GM20000 (cell line): ENCODE data around the gene DDX47.

Experiments
- DNase-seq: peaks from one replicate; pipeline ENCODE4 v3.0.0; 2012; ENCODE audit warnings: low spot score
- CTCF ChIP-seq: IDR thresholded peaks from 2 replicates; pipeline ENCODE4 v1.5.1; 2012; ENCODE audit warnings: mild to moderate bottlenecking, control low read depth; ENCODE audit errors: extremely low read depth, missing control alignments

Gene DDX47

DNA sequence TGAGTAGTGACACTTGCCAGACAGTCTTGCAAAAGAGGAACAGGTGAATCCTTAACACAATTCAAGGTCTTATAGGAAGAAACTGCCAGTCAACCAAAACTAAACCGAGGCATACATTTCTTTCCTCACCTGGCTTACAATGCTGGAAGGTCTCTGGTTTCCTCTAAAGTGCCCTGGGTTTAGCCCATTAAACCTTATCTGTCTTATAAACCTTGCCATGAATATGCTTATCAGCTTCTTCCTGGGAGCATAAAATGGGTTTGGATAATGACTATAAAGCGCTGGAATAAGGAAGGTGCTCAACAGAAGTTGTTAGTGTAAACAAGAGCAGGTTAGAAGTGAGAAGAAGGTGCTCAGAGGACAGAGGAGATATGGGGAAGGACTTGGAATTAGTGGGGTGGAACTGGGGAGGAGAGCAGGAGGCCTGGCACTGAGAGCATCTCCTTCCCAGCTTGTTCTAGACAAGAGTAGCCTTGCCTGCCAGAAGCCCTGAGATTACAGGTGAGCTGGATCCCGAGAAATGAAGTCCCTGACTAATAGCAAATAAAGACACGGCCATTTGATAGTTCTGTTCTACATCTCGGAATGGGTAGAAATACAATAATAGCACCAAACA, 64.1 kb downstream of the DDX47 start:
- TF ChIP-seq CTCF: no peak
- no peak for DNase-seq

DNA sequence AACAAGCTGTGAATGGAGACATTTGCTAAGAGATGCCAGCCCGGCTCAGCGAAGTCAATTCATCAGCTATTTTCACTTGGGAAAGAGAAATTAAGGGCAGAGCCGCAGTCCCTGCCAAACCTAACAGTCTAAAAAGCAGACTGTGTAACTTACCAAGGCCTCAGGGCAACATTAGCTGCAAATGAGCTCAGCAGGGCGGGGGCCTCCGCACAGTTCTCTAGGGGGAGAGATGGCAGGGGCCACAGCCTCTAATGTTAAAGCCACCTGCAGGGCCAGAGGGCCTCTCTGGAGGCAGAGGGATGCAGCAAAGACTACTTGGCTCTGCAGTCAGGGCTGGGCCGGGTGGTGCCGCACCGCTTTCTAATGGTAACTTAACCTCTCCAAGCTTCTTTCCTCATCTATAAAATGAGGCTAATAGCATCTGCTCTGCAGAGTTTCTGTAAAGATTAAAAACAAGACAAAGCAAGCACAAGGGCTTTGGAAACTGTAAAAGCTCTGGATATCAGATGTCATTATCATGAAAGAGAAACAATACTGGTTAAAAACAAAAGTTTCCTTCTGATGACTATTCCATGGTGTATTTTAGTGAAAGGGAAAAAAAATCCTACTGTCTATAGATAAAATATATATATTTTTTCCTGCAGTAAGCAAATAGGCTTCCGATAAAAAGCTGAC, 64.8 kb downstream of the DDX47 start:
- DNase-seq: no peak
- TF ChIP-seq CTCF: no peak
